Endothelial cell of umbilical vein (primary cell): Measurements from ENCODE around the gene PPTC7.

ENCODE experiments used
- CTCF ChIP-seq, 2 donors: IDR thresholded peaks; 1 replicate in 1 of 2; 2 replicates in 1 of 2; pipeline ENCODE4 v1.5.1; 2011; ENCODE audit warnings: low read length in 2 of 2, mild to moderate bottlenecking in 2 of 2, moderate library complexity in 2 of 2, control low read depth in 1 of 2, inconsistent platforms in 1 of 2, low read depth in 1 of 2; ENCODE audit not compliant: insufficient read depth in 1 of 2; ENCODE audit errors: extremely low read depth in 1 of 2
- EZH2 ChIP-seq: IDR thresholded peaks from 2 replicates; pipeline ENCODE4 v1.6.1; 2012; ENCODE audit warnings: borderline replicate concordance, low read depth, mild to moderate bottlenecking, moderate library complexity, low read length, inconsistent platforms; ENCODE audit not compliant: severe bottlenecking
- FOS ChIP-seq: IDR thresholded peaks from 2 replicates; pipeline ENCODE4 v1.6.1; 2011; ENCODE audit warnings: mild to moderate bottlenecking, low read length, moderate library complexity, borderline replicate concordance; ENCODE audit not compliant: insufficient read depth
- JUN ChIP-seq: IDR thresholded peaks from 2 replicates; pipeline ENCODE4 v1.6.1; 2011; ENCODE audit warnings: borderline replicate concordance, low read depth; ENCODE audit not compliant: insufficient read length, insufficient read depth
- MAX ChIP-seq: IDR thresholded peaks from 2 replicates; pipeline ENCODE4 v1.6.1; 2011; ENCODE audit not compliant: insufficient read depth, insufficient read length
- MYC ChIP-seq: IDR thresholded peaks from one replicate; pipeline ENCODE4 v1.6.1; 2011; ENCODE audit warnings: mild to moderate bottlenecking, low read depth, low read length
- POLR2A ChIP-seq: IDR thresholded peaks from 2 replicates; pipeline ENCODE4 v1.6.1; 2012; ENCODE audit warnings: low read depth, mild to moderate bottlenecking, control low read depth, low read length
- POLR2AphosphoS5 ChIP-seq: IDR thresholded peaks from 2 replicates; pipeline ENCODE4 v1.6.1; 2012; ENCODE audit warnings: low read depth, mild to moderate bottlenecking, control low read depth, low read length, moderate library complexity; ENCODE audit not compliant: insufficient read depth

- TF ChIP-seq CTCF (IDR thresholded peaks at IDR 0.05; ENCODE audit: extremely low read depth in 1 of 2, insufficient read depth in 1 of 2, low read depth in 1 of 2, low read length in 2 of 2) (no peak), POLR2A (no peak), EZH2 (no peak), MYC (no peak), MAX (no peak), POLR2AphosphoS5 (no peak), FOS (no peak), JUN (no peak)
Observed at GRCh38 chr12:110545812-110546211, 37.3 kb downstream of the PPTC7 start.
